Mesothelial cell of epicardium (in vitro differentiated cells): ENCODE results near the gene TBC1D14. TPM values are rescaled to one million over a fixed set of nuclear protein-coding genes. Genes with fewer than 3 reads are reported as not detected.

ENCODE experiments used
- DNase-seq, 2 experiments: peaks; one replicate each; pipeline ENCODE4 v3.0.0; 2021; ENCODE audit warnings: low spot score in 2 of 2; ENCODE audit not compliant: unreplicated experiment in 2 of 2
- H3K27ac Mint-ChIP-seq: 2 replicates; pipeline ENCODE4 v1.8.0; 2021; ENCODE audit warnings: mixed read lengths
- H3K27me3 Mint-ChIP-seq: 2 replicates; pipeline ENCODE4 v1.8.0; 2021; ENCODE audit warnings: low read depth, mixed read lengths
- H3K36me3 Mint-ChIP-seq: 2 replicates; pipeline ENCODE4 v1.8.0; 2021; ENCODE audit warnings: mixed read lengths
- H3K4me1 Mint-ChIP-seq: 2 replicates; pipeline ENCODE4 v1.8.0; 2021; ENCODE audit warnings: mixed read lengths
- H3K4me3 Mint-ChIP-seq: 2 replicates; pipeline ENCODE4 v1.8.0; 2021; ENCODE audit warnings: mild to moderate bottlenecking, moderate library complexity, mixed read lengths
- H3K9me3 Mint-ChIP-seq: 2 replicates; pipeline ENCODE4 v1.8.0; 2021; ENCODE audit warnings: mixed read lengths
- total RNA-seq: library from RNA; stranded (reverse); gene quantifications from 3 replicates; pipeline ENCODE4 v1.2.1, GENCODE V29; 2021
- TF ChIP-seq, protein P1 (sequence below): fragments of 200-600 bp; sonication (generic); IDR thresholded peaks from one replicate; pipeline ENCODE4 v1.5.0; 2021; ENCODE audit warnings: antibody characterized with exemption; ENCODE audit not compliant: unreplicated experiment

TBC1D14 gene
- total RNA-seq, 1 donor from 2014 or later, result 54.5 TPM

DNA sequence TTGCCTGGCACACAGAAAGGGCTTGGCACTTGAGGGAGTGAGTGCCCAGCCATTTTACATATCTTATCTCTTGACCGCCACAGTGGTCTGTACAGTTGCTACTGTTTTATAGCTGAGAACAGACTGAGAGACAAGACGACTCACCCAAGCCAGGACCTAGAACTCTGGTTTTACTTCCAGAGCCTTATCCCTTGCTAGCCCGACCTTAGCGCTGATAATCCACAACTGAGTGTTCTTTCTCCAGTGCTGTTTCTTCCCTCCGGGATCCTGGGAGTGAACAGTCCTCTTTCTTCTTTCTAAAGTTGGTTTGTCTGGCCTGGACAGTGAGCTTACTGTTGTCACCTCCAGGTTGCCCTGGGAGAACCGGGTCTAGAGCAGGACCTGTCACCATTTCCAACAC lies 81.0 kb downstream of the TBC1D14 start:
- Mint-ChIP-seq H3K9me3 (no peaks in the 10 kb centered on the region), H3K4me1 (peaks cover 53% of the 10 kb centered on the region), H3K27ac (no peak overlapping the region), H3K36me3 (peaks cover 8% of the 10 kb centered on the region), H3K4me3 (no peak overlapping the region), H3K27me3 (no peaks in the 10 kb centered on the region)
- TF ChIP-seq, protein P1, sequence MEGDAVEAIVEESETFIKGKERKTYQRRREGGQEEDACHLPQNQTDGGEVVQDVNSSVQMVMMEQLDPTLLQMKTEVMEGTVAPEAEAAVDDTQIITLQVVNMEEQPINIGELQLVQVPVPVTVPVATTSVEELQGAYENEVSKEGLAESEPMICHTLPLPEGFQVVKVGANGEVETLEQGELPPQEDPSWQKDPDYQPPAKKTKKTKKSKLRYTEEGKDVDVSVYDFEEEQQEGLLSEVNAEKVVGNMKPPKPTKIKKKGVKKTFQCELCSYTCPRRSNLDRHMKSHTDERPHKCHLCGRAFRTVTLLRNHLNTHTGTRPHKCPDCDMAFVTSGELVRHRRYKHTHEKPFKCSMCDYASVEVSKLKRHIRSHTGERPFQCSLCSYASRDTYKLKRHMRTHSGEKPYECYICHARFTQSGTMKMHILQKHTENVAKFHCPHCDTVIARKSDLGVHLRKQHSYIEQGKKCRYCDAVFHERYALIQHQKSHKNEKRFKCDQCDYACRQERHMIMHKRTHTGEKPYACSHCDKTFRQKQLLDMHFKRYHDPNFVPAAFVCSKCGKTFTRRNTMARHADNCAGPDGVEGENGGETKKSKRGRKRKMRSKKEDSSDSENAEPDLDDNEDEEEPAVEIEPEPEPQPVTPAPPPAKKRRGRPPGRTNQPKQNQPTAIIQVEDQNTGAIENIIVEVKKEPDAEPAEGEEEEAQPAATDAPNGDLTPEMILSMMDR, result no peak
- no peak for DNase-seq

DNA sequence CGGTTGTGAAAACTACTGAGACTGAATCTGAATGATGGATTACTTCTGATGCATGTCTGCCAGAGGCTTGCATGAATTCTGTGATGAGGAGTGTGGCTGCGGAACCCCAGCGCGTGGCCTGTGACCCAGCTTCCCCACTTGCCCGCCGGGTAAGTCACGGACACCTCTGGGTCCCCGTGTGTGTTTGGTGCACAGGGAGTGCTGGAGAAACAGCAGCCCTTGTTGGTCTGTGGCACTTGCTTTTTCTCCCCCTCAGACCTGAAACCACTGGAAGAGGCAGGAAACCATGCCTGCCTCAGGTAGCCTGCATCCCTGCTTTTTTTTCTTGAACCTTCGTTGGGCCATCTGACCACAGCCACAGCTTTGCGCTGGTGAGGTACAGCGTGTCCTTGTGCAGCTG lies 81.6 kb downstream of the TBC1D14 start:
- DNase-seq, result no peak
- H3K4me1 Mint-ChIP-seq, result peaks cover 47% of the 10 kb centered on the region
- TF ChIP-seq, protein P1, result no peak
- no peaks in the 10 kb centered on the region for H3K9me3 Mint-ChIP-seq
- H3K27ac Mint-ChIP-seq, result peak overlapping the region; percentile 35
- H3K27me3 Mint-ChIP-seq, result no peaks in the 10 kb centered on the region
- H3K36me3 Mint-ChIP-seq, result peaks cover 9% of the 10 kb centered on the region
- H3K4me3 Mint-ChIP-seq, result no peak overlapping the region

DNA sequence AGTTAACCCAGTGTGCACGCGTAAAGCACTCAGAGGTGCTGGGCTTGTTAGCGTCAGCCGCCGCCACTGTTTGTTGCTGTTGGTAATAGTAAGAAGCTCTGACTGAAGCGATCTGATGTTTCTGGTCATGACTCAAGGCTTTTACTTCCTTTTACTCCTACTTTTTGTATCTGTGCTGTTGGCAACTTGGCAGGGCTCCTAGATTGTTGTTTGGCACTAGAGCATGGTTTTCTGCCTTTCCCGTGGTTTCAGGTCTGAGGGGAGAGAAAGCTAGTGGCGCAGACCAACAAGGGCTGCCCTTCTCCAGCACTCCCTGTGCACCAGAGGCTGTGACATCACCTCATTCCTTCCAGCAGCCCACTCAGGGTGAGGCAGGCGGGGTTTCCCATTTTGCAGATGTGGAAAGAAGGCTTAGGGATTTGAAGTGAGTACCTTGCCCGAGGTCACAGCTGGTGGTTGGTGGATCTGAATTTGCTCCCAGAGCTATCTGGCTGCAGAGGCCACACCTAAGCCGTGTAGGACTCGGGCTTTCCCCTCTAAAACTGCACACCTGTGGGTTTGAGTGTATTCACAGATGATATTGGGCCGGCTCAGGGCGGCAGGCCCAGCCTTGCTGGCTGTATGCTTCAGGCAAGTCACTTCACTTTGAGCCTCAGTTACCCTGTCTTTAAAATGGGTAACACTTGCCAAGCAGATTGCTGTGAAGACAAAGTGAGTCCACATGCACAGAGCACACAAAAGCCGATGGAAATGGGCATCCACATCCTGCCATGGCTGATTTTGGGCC lies 82.3 kb downstream of the TBC1D14 start:
- H3K27me3 Mint-ChIP-seq, result no peaks in the 10 kb centered on the region
- no peak overlapping the region for H3K4me3 Mint-ChIP-seq
- peaks cover 12% of the 10 kb centered on the region for H3K36me3 Mint-ChIP-seq
- DNase-seq, result no peak
- no peaks in the 10 kb centered on the region for H3K9me3 Mint-ChIP-seq
- TF ChIP-seq, protein P1, result no peak
- H3K4me1 Mint-ChIP-seq, result peaks cover 44% of the 10 kb centered on the region
- peak overlapping the region; percentile 41 for H3K27ac Mint-ChIP-seq

DNA sequence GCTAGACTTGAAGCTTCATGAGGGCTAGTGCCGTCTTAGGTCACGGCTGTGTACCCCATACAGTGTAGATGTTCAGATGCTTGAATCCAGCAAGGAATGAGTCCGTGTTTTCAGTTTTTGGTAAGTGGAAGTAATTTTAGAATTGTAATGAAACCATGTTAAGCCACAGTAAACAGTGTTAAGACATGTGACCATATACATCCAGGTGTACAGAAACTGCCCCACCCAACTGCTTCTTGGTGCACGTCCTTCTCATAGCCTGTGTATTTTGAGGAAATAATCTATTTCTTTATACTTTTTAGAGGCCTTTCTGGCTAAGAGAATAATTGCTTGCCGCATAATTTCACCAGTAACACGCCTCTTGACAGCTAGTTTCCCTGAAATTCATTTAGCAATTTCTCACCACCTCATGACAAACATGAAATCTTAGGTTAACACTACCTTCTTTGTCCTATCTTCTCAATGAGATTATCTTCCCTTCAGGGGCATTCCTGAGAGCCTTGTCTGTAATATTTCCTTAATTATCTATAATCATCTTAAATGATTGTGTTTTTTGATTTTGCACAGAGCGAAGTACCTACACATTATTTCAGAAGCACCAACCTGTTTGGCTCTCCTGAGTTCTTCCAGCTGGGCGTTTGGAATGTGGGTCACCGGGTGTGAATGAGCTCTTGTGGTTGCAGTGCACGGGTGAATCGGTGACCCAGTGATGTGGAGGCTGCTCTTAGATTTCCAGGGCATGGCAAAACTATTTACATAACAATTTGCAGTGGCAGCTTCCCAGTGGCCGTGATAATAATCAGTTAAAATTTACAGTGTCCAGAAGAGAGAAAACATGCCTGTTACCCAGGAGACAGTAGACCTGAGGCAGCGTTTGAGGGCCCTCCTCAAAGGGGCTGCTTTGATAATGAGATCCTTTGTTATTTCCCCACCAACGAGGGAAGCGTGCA lies 83.4 kb downstream of the TBC1D14 start:
- TF ChIP-seq, protein P1, result no peak
- Mint-ChIP-seq H3K4me1 (peaks cover 37% of the 10 kb centered on the region), H3K27ac (peak overlapping the region; percentile 89), H3K27me3 (no peaks in the 10 kb centered on the region), H3K9me3 (no peaks in the 10 kb centered on the region), H3K36me3 (peaks cover 17% of the 10 kb centered on the region), H3K4me3 (no peak overlapping the region)
- DNase-seq, result no peak

DNA sequence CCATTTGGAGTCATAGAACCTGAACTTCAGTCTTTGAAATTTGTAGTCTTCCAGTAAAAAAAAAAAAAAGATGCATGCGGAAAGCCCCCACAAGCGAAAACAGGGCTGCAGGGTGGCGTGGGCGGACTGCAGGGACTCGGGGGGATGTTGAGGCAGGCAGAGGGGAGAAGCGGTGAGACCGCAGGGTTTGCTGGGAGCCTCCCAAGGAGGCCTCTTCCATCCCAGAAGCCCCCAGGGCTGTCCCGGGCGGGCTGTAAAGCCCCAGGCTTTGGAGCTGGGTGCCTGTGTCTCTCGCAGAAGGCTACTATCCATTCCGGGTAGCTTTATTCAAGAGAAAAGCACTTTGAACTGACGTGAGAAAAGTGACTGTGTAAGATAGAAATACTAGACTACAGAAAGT lies 86.9 kb downstream of the TBC1D14 start:
- TF ChIP-seq, protein P1, result no peak
- H3K9me3 Mint-ChIP-seq, result no peaks in the 10 kb centered on the region
- H3K4me3 Mint-ChIP-seq, result no peak overlapping the region
- H3K27me3 Mint-ChIP-seq, result no peaks in the 10 kb centered on the region
- peaks cover 12% of the 10 kb centered on the region for H3K4me1 Mint-ChIP-seq
- H3K36me3 Mint-ChIP-seq, result peaks cover 35% of the 10 kb centered on the region
- no peak for DNase-seq
- H3K27ac Mint-ChIP-seq, result no peak overlapping the region
